ENCODE data around the gene TIMP3. TPM values are rescaled to one million over a fixed set of nuclear protein-coding genes. Genes with fewer than 3 reads are reported as not detected.
A peak's percentile ranks its signal among the peaks of the same experiment; 100 is the strongest.

Gene TIMP3
- total RNA-seq, 2 donors from 2014 or later, result 6.3 to 17.1 TPM

GRCh38 chr22:32846780-32847491, 45.4 kb downstream of the TIMP3 start:
- H3K9ac ChIP-seq (ENCODE audit: extremely low read depth, low read length, poor library complexity, severe bottlenecking), result no peak overlapping the region
- no peak overlapping the region for H3K4me3 ChIP-seq (ENCODE audit: low read length)
- H3K4me1 ChIP-seq (ENCODE audit: control insufficient read depth, insufficient read depth, low read length), result no peaks in the 10 kb centered on the region
- no peak overlapping the region for H3K27ac ChIP-seq (ENCODE audit: low read depth, low read length)
- no peak for TF ChIP-seq CTCF (conservative IDR thresholded peaks at IDR 0.05)
- no peak overlapping the region for H3K27ac Mint-ChIP-seq
- H3K9me3 ChIP-seq (ENCODE audit: control insufficient read depth, low read length), result no peaks in the 10 kb centered on the region
- WGBS, 2 experiments (ENCODE audit: insufficient coverage in 1 of 2, insufficient read length in 1 of 2), result 94 to 96% methylated on average over 9 to 14 of the region's 14 CpGs
- no peak overlapping the region for H3K4me3 Mint-ChIP-seq
- no peaks in the 10 kb centered on the region for H3K9me3 Mint-ChIP-seq
- peaks cover 11% of the 10 kb centered on the region for H3K36me3 ChIP-seq (ENCODE audit: control insufficient read depth, insufficient read depth, low read length)
- DNase-seq, result no peak
- H3K36me3 Mint-ChIP-seq (ENCODE audit: low read depth), result peaks cover 5% of the 10 kb centered on the region
- no peaks in the 10 kb centered on the region for H3K27me3 Mint-ChIP-seq (ENCODE audit: insufficient read depth)
- no peaks in the 10 kb centered on the region for H3K27me3 ChIP-seq (ENCODE audit: control insufficient read depth, insufficient read depth, low read length, poor library complexity, severe bottlenecking)
- H3K4me1 Mint-ChIP-seq, result no peaks in the 10 kb centered on the region

GRCh38 chr22:32848226-32848625, 46.7 kb downstream of the TIMP3 start:
- H3K4me1 Mint-ChIP-seq, result no peaks in the 10 kb centered on the region
- peaks cover 5% of the 10 kb centered on the region for H3K36me3 Mint-ChIP-seq (ENCODE audit: low read depth)
- Histone ChIP-seq H3K36me3 (ENCODE audit: control insufficient read depth, insufficient read depth, low read length) (peaks cover 14% of the 10 kb centered on the region), H3K4me3 (ENCODE audit: low read length) (no peak overlapping the region), H3K9ac (ENCODE audit: extremely low read depth, low read length, poor library complexity, severe bottlenecking) (no peak overlapping the region), H3K27me3 (ENCODE audit: control insufficient read depth, insufficient read depth, low read length, poor library complexity, severe bottlenecking) (no peaks in the 10 kb centered on the region), H3K27ac (ENCODE audit: low read depth, low read length) (no peak overlapping the region), H3K4me1 (ENCODE audit: control insufficient read depth, insufficient read depth, low read length) (no peaks in the 10 kb centered on the region), H3K9me3 (ENCODE audit: control insufficient read depth, low read length) (no peaks in the 10 kb centered on the region)
- no peak for TF ChIP-seq CTCF (conservative IDR thresholded peaks at IDR 0.05)
- H3K4me3 Mint-ChIP-seq, result no peak overlapping the region
- no peak for DNase-seq
- no peaks in the 10 kb centered on the region for H3K9me3 Mint-ChIP-seq
- no peak overlapping the region for H3K27ac Mint-ChIP-seq
- 44% methylated on average over 1 of the region's 1 CpG; no CpG with 5 or more reads in 1 of the 2 experiments for WGBS, 2 experiments (ENCODE audit: insufficient coverage in 1 of 2, insufficient read length in 1 of 2)
- H3K27me3 Mint-ChIP-seq (ENCODE audit: insufficient read depth), result no peaks in the 10 kb centered on the region

- DNase-seq, result no peak
- no peak for TF ChIP-seq CTCF (conservative IDR thresholded peaks at IDR 0.05)
- H3K27ac ChIP-seq (ENCODE audit: low read depth, low read length), result no peak overlapping the region
- no peaks in the 10 kb centered on the region for H3K9me3 ChIP-seq (ENCODE audit: control insufficient read depth, low read length)
- peaks cover 12% of the 10 kb centered on the region for H3K36me3 Mint-ChIP-seq (ENCODE audit: low read depth)
- no peaks in the 10 kb centered on the region for H3K27me3 ChIP-seq (ENCODE audit: control insufficient read depth, insufficient read depth, low read length, poor library complexity, severe bottlenecking)
- H3K27ac Mint-ChIP-seq, result peak overlapping the region; percentile 22
- H3K4me1 ChIP-seq (ENCODE audit: control insufficient read depth, insufficient read depth, low read length), result no peaks in the 10 kb centered on the region
- 95% methylated on average over 4 of the region's 4 CpGs; no CpG with 5 or more reads in 1 of the 2 experiments for WGBS, 2 experiments (ENCODE audit: insufficient coverage in 1 of 2, insufficient read length in 1 of 2)
- H3K9me3 Mint-ChIP-seq, result no peaks in the 10 kb centered on the region
- peaks cover 23% of the 10 kb centered on the region for H3K36me3 ChIP-seq (ENCODE audit: control insufficient read depth, insufficient read depth, low read length)
- H3K27me3 Mint-ChIP-seq (ENCODE audit: insufficient read depth), result no peaks in the 10 kb centered on the region
- H3K4me3 Mint-ChIP-seq, result no peak overlapping the region
- H3K9ac ChIP-seq (ENCODE audit: extremely low read depth, low read length, poor library complexity, severe bottlenecking), result no peak overlapping the region
- no peaks in the 10 kb centered on the region for H3K4me1 Mint-ChIP-seq
- no peak overlapping the region for H3K4me3 ChIP-seq (ENCODE audit: low read length)
Observed at GRCh38 chr22:32849501-32849900, 48.0 kb downstream of the TIMP3 start.
